HepG2 (cell line): ENCODE results near the gene RAB20. TPM values are rescaled to one million over a fixed set of nuclear protein-coding genes. Genes with fewer than 3 reads are reported as not detected.
A peak's percentile ranks its signal among the peaks of the same experiment; 100 is the strongest.

Experiments
- ATAC-seq: fragments of 200-7000 bp; cut with Tn5 transposase; 3 replicates; pipeline ENCODE4 v1.9.1; 2020; ENCODE audit warnings: mild to moderate bottlenecking, moderate library complexity
- BruUV-seq: library from RNA; stranded (reverse); fragments of 400-500 nt; replicated peaks from 2 replicates; lab custom pipeline; 2021; lab: Mats Ljungman, UMichigan
- CTCF ChIA-PET: fragments of 300-600 bp; formaldehyde crosslinking; extraction: SDS; loops from one replicate; lab custom pipeline; 2021; ENCODE audit warnings: low total read pairs, inconsistent platforms, low intra/inter-chr PET ratio; lab: Yijun Ruan, JAX
- POLR2A ChIA-PET: fragments of 350-600 bp; sonication (Branson Sonifier 250); formaldehyde crosslinking; loops from one replicate; lab custom pipeline; 2020; ENCODE audit warnings: antibody characterized with exemption, inconsistent platforms; lab: Yijun Ruan, JAX
- DNase-seq: peaks from one replicate; pipeline ENCODE4 v3.0.0-alpha.2; 2015; ENCODE audit warnings: low spot score
- FAIRE-seq: peaks from 3 replicates; lab custom pipeline; 2011; peaks lifted over from hg19 to GRCh38; lab: Jason Lieb, UNC
- H2AFZ ChIP-seq: one replicate; pipeline ENCODE4 v1.6.1; 2011; ENCODE audit warnings: low read length, inconsistent platforms
- H3K27ac ChIP-seq: fragments of 300-600 bp; 3 replicates; pipeline ENCODE4 v1.8.0; 2011; ENCODE audit warnings: mixed run types, mild to moderate bottlenecking, mixed read lengths, low read length, inconsistent platforms; ENCODE audit not compliant: insufficient read depth; ENCODE audit errors: extremely low read length
- H3K27me3 ChIP-seq, 2 experiments: fragments of 200-600 bp in 1 of 2; 2 replicates in 1 of 2; 3 replicates in 1 of 2; pipeline versions ENCODE4 v1.6.0 to v1.8.0; 2011; ENCODE audit warnings: low read length in 2 of 2, mild to moderate bottlenecking in 2 of 2, moderate library complexity in 2 of 2, inconsistent platforms in 1 of 2; ENCODE audit not compliant: insufficient read depth in 2 of 2, control insufficient read depth in 1 of 2
- H3K36me3 ChIP-seq, 2 experiments: fragments of 200-600 bp in 1 of 2; replicated peaks in 1 of 2; 2 replicates in 1 of 2; 3 replicates in 1 of 2; pipeline versions ENCODE4 v1.5.1 to v1.8.0; 2011; ENCODE audit warnings: low read length in 2 of 2, inconsistent platforms in 1 of 2; ENCODE audit not compliant: insufficient read depth in 2 of 2, control insufficient read depth in 1 of 2
- H3K4me1 ChIP-seq: 2 replicates; pipeline ENCODE4 v1.5.1; 2012; ENCODE audit warnings: low read length, inconsistent platforms; ENCODE audit not compliant: insufficient read depth
- H3K4me2 ChIP-seq: 2 replicates; pipeline ENCODE4 v1.6.0; 2011; ENCODE audit warnings: low read depth, low read length, inconsistent platforms
- H3K4me3 ChIP-seq, 3 experiments: fragments of 200-600 bp in 1 of 3; sonication (generic), shearing (Covaris generic) in 1 of 3; replicated peaks in 1 of 3; 2 replicates each; pipeline ENCODE4 v1.5.1; 2011 to 2016; ENCODE audit warnings: low read length in 3 of 3, inconsistent platforms in 2 of 3, low read depth in 2 of 3, mild to moderate bottlenecking in 2 of 3, control low read depth in 1 of 3, mixed read lengths in 1 of 3; ENCODE audit not compliant: insufficient read depth in 1 of 3
- H3K79me2 ChIP-seq: one replicate; pipeline ENCODE4 v1.6.1; 2011; ENCODE audit warnings: low read length, inconsistent platforms; ENCODE audit not compliant: insufficient read depth
- H3K9ac ChIP-seq: 2 replicates; pipeline ENCODE4 v1.6.0; 2011; ENCODE audit warnings: mild to moderate bottlenecking, low read depth, low read length, inconsistent platforms; ENCODE audit not compliant: insufficient read depth
- H3K9me3 ChIP-seq: 2 replicates; pipeline ENCODE4 v1.5.1; 2012; ENCODE audit warnings: mild to moderate bottlenecking, low read length
- H4K20me1 ChIP-seq: 2 replicates; pipeline ENCODE4 v1.6.0; 2011; ENCODE audit warnings: inconsistent platforms, mild to moderate bottlenecking, low read length, moderate library complexity; ENCODE audit not compliant: insufficient read depth
- BCL6 ChIP-seq: IDR thresholded peaks from 2 replicates; pipeline ENCODE4 v1.6.1; 2016; ENCODE audit warnings: missing genetic modification reagents, missing compliant biosample characterization
- KLF6 ChIP-seq: IDR thresholded peaks from 2 replicates; pipeline ENCODE4 v1.8.0; 2016; ENCODE audit warnings: missing biosample characterization, missing genetic modification reagents
- MAFF ChIP-seq: IDR thresholded peaks from 2 replicates; pipeline ENCODE4 v1.6.1; 2011; ENCODE audit warnings: low read depth, low read length, improper control_type of control experiment
- PHF8 ChIP-seq: sonication (generic); formaldehyde crosslinking; IDR thresholded peaks from 2 replicates; pipeline ENCODE4 v1.5.0; 2020; ENCODE audit warnings: missing genetic modification reagents
- POGZ ChIP-seq: sonication (generic); formaldehyde crosslinking; IDR thresholded peaks from 2 replicates; pipeline ENCODE4 v1.4.0; 2020; ENCODE audit warnings: mild to moderate bottlenecking, missing genetic modification reagents
- TCF7 ChIP-seq: sonication (generic); IDR thresholded peaks from 2 replicates; pipeline ENCODE4 v1.6.1; 2016; ENCODE audit warnings: antibody characterized with exemption, low read depth
- ZNF292 ChIP-seq: sonication (generic); formaldehyde crosslinking; IDR thresholded peaks from 2 replicates; pipeline ENCODE4 v1.8.1; 2022; ENCODE audit warnings: mild to moderate bottlenecking, low read depth, missing genetic modification reagents, borderline replicate concordance
- ZSCAN5A ChIP-seq: sonication (generic); formaldehyde crosslinking; IDR thresholded peaks from 2 replicates; pipeline ENCODE4 v1.8.0; 2022; ENCODE audit warnings: mild to moderate bottlenecking, missing genetic modification reagents, borderline replicate concordance
- ZZZ3 ChIP-seq: sonication (generic); formaldehyde crosslinking; IDR thresholded peaks from 2 replicates; pipeline ENCODE4 v1.4.0; 2020; ENCODE audit warnings: missing genetic modification reagents, mild to moderate bottlenecking, borderline replicate concordance
- WGBS: methylation state at CpG from one replicate; pipeline ENCODE4 v1.1.6; 2017; ENCODE audit warnings: low lambda C conversion rate; 5-methylcytosine and 5-hydroxymethylcytosine counted together
- in situ Hi-C: cut with HindIII; loops from 2 replicates; pipeline ENCODE4 v1.10.0; 2017; ENCODE audit warnings: low pct_unique_long_range_greater_than_20kb; ENCODE audit not compliant: extremely low pct_ligation_motif_present
- intact Hi-C: fragments of 100-400 bp; cut with micrococcal nuclease; formaldehyde crosslinking; loops from one replicate; pipeline ENCODE4 v1.10.0; 2022; ENCODE audit not compliant: unreplicated experiment
- polyA plus RNA-seq, 8 experiments: library from polyadenylated mRNA; depleted of rRNA in 3 of 8; stranded (reverse) in 7 of 8; unstranded in 1 of 8; fragments of >200 nt; fragmentation: Illumina TruSeq in 4 of 8; extraction: Trizol in 4 of 8; gene quantifications; 2 replicates each; pipeline versions ENCODE4 v1.2.1 to v1.2.3, GENCODE V29; 2011 to 2016; ENCODE audit warnings: low read depth in 4 of 8, missing spikeins in 1 of 8, mixed read lengths in 1 of 8; ENCODE audit not compliant: insufficient read depth in 1 of 8
- total RNA-seq, 5 experiments: library from RNA; depleted of rRNA; stranded (reverse); fragments of >200 nt; fragmentation: Illumina TruSeq; extraction: Trizol; gene quantifications; 2 replicates each; pipeline ENCODE4 v1.2.3, GENCODE V29; 2016; ENCODE audit warnings: low read depth in 1 of 5
- TF ChIP-seq, protein P1 (sequence below): sonication (generic); formaldehyde crosslinking; IDR thresholded peaks from 2 replicates; pipeline ENCODE4 v1.4.0; 2020; ENCODE audit warnings: mild to moderate bottlenecking, missing genetic modification reagents

RAB20 gene
- total and polyA plus RNA-seq, 2 of the 13 experiments (the other 11 are each of a cell fraction or from before 2014, with no cell fraction given): 15.6 to 30.5 TPM

DNA sequence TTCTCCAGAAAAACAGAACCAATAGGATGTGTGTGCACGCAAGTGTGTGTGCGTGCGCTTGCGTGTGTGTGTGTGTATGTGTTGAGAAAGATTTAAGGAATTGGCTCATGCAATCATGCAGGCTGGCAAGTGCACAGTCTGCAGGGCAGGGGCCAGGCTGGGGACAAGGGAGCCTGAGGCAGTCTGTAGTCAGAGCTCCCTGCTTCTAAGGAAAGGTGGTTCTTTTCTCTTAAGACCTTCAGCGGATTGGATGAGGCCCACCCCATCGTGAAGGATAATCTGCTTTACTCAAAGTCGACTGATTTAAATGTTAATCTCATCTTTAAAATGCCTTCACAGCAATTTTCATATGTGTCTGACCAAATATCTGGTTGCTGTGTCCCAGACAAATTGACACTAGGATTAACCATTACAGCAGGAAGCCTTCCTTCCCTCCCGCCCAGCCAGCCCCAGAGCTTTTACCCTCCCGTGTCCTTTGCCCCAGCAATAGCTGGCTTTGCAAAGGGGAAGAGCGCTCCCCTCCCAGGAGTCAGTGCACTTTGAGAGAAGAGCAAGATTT is 38.8 kb upstream of the RAB20 start (continued):
- no peak for TF ChIP-seq ZSCAN5A (CRISPR knock-in tag)
- TF ChIP-seq TCF7: no peak
- TF ChIP-seq ZNF292 (CRISPR knock-in tag): peak; percentile 68; the same call in 1 of the 2 replicates

DNA sequence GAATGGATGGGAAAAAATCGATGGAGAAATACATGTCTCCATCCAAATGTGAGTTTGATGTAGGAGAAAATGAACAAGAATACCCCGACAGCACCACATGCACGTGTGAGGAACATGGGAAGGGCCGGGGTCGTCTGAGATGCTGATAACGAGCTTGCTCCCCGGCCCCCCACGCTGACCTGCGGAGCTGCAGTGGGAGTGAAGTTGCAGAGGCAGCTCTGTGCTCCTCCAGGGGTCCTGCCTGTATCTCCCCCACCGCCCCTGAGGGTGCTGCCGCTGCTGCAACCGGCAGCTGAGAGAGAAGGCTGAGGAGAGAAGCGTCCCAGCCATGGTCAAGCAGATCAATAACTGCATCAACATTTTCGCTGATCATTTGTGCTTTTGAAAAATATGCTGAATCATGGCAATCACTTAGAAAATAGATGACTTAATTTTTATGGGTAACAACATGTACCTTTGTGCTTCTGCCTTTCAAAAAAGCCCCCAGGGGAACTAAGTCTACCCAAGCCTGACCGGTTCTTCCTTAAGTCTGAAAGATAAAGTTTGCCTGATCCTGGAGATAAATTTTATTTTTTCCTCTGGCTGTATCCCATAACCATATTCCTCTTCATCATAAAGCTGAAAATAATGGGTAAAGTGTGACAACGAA is 35.6 kb upstream of the RAB20 start:
- DNase-seq (no peak), FAIRE-seq (no peak), ATAC-seq (no peak)
- Histone ChIP-seq H3K4me3 (no peak overlapping the region), H3K79me2 (no peaks in the 10 kb centered on the region), H3K27me3 (no peaks in the 10 kb centered on the region), H3K36me3 (no peaks in the 10 kb centered on the region), H3K27ac (no peak overlapping the region), H4K20me1 (no peaks in the 10 kb centered on the region), H3K4me2 (no peak overlapping the region), H3K9ac (no peak overlapping the region), H2AFZ (no peak overlapping the region), H3K9me3 (no peaks in the 10 kb centered on the region), H3K4me1 (peaks cover 33% of the 10 kb centered on the region)
- WGBS: 52% methylated on average over 12 of the region's 16 CpGs
- POLR2A ChIA-PET: no interaction called here
- CTCF ChIA-PET: no interaction called here
- in situ Hi-C loops (loop anchor here (10.0 kb wide), 1 partner anchor 328 kb away; no protein-coding TSS in a partner anchor), intact Hi-C loops (loop anchor here (10.0 kb wide), 3 partner anchors 142 to 628 kb away; no protein-coding TSS in a partner anchor)
- BruUV-seq: no TSS peak
- TF ChIP-seq ZZZ3 (no peak), PHF8 (CRISPR knock-in tag) (no peak), MAFF (peak; percentile 91), KLF6 (CRISPR knock-in tag) (no peak), BCL6 (CRISPR knock-in tag) (no peak), POGZ (no peak)
- TF ChIP-seq, protein P1, sequence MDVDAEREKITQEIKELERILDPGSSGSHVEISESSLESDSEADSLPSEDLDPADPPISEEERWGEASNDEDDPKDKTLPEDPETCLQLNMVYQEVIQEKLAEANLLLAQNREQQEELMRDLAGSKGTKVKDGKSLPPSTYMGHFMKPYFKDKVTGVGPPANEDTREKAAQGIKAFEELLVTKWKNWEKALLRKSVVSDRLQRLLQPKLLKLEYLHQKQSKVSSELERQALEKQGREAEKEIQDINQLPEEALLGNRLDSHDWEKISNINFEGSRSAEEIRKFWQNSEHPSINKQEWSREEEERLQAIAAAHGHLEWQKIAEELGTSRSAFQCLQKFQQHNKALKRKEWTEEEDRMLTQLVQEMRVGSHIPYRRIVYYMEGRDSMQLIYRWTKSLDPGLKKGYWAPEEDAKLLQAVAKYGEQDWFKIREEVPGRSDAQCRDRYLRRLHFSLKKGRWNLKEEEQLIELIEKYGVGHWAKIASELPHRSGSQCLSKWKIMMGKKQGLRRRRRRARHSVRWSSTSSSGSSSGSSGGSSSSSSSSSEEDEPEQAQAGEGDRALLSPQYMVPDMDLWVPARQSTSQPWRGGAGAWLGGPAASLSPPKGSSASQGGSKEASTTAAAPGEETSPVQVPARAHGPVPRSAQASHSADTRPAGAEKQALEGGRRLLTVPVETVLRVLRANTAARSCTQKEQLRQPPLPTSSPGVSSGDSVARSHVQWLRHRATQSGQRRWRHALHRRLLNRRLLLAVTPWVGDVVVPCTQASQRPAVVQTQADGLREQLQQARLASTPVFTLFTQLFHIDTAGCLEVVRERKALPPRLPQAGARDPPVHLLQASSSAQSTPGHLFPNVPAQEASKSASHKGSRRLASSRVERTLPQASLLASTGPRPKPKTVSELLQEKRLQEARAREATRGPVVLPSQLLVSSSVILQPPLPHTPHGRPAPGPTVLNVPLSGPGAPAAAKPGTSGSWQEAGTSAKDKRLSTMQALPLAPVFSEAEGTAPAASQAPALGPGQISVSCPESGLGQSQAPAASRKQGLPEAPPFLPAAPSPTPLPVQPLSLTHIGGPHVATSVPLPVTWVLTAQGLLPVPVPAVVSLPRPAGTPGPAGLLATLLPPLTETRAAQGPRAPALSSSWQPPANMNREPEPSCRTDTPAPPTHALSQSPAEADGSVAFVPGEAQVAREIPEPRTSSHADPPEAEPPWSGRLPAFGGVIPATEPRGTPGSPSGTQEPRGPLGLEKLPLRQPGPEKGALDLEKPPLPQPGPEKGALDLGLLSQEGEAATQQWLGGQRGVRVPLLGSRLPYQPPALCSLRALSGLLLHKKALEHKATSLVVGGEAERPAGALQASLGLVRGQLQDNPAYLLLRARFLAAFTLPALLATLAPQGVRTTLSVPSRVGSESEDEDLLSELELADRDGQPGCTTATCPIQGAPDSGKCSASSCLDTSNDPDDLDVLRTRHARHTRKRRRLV (CRISPR knock-in tag): no peak
